ENCODE results near the gene MR1. TPM values are rescaled to one million over a fixed set of nuclear protein-coding genes. Genes with fewer than 3 reads are reported as not detected.

Gene MR1
- total RNA-seq, 1 experiment from 2014 or later: 33.4 TPM

- POLR2A ChIA-PET: interaction anchor here (0.7 to 3.3 kb wide), 6 partner anchors 11 to 83 kb away, joined by 3 to 34 read pairs (median 6); partner anchors contain the start of gene IER5
- Mint-ChIP-seq H3K4me3 (ENCODE audit: unreplicated experiment) (no peak overlapping the region), H3K36me3 (ENCODE audit: insufficient read depth, unreplicated experiment) (no peaks in the 10 kb centered on the region), H3K27me3 (ENCODE audit: insufficient read depth, unreplicated experiment) (no peaks in the 10 kb centered on the region), H3K4me1 (ENCODE audit: insufficient read depth, unreplicated experiment) (peaks cover 38% of the 10 kb centered on the region), H3K9me3 (ENCODE audit: unreplicated experiment) (no peaks in the 10 kb centered on the region), H3K27ac (ENCODE audit: low read depth, unreplicated experiment) (peak overlapping the region; percentile 74)
- intact Hi-C loops (cut with micrococcal nuclease): no loop called here
- no TSS peak for BruUV-seq (replicated peaks)
- DNase-seq (ENCODE audit: unreplicated experiment): no peak
- TF ChIP-seq CTCF (IDR thresholded peaks at IDR 0.05; ENCODE audit: unreplicated experiment): no peak
- CTCF ChIA-PET: interaction anchor here (0.8 to 1.5 kb wide), 5 partner anchors 10 to 213 kb away, joined by 3 to 5 read pairs (median 4); no protein-coding TSS in a partner anchor
Observed at GRCh38 chr1:181076852-181077251, 43.1 kb downstream of the MR1 start.

GRCh38 chr1:181077576-181078242 is 43.9 kb downstream of the MR1 start:
- TF ChIP-seq CTCF (IDR thresholded peaks at IDR 0.05; ENCODE audit: unreplicated experiment): no peak
- no peak for DNase-seq (ENCODE audit: unreplicated experiment)
- BruUV-seq (replicated peaks): TSS peak; percentile 97
- peak overlapping the region; percentile 2 for H3K4me3 Mint-ChIP-seq (ENCODE audit: unreplicated experiment)
- peaks cover 37% of the 10 kb centered on the region for H3K4me1 Mint-ChIP-seq (ENCODE audit: insufficient read depth, unreplicated experiment)
- no peaks in the 10 kb centered on the region for H3K9me3 Mint-ChIP-seq (ENCODE audit: unreplicated experiment)
- no peaks in the 10 kb centered on the region for H3K36me3 Mint-ChIP-seq (ENCODE audit: insufficient read depth, unreplicated experiment)
- ChIA-PET POLR2A (interaction anchor here (0.9 to 3.3 kb wide), 6 partner anchors 10 to 63 kb away, joined by 3 to 34 read pairs (median 3); partner anchors contain the start of gene IER5), CTCF (interaction anchor here (0.6 to 4.4 kb wide), 6 partner anchors 8 to 314 kb away, joined by 3 to 32 read pairs (median 3); no protein-coding TSS in a partner anchor)
- H3K27ac Mint-ChIP-seq (ENCODE audit: low read depth, unreplicated experiment): peak overlapping the region; percentile 74
- H3K27me3 Mint-ChIP-seq (ENCODE audit: insufficient read depth, unreplicated experiment): no peaks in the 10 kb centered on the region
- intact Hi-C loops (cut with micrococcal nuclease): no loop called here

- Mint-ChIP-seq H3K4me1 (ENCODE audit: insufficient read depth, unreplicated experiment) (peaks cover 25% of the 10 kb centered on the region), H3K9me3 (ENCODE audit: unreplicated experiment) (no peaks in the 10 kb centered on the region), H3K36me3 (ENCODE audit: insufficient read depth, unreplicated experiment) (no peaks in the 10 kb centered on the region), H3K4me3 (ENCODE audit: unreplicated experiment) (no peak overlapping the region), H3K27me3 (ENCODE audit: insufficient read depth, unreplicated experiment) (no peaks in the 10 kb centered on the region), H3K27ac (ENCODE audit: low read depth, unreplicated experiment) (peak overlapping the region; percentile 74)
- CTCF ChIA-PET: interaction anchor here (0.6 to 4.4 kb wide), 7 partner anchors 11 to 990 kb away, joined by 3 to 32 read pairs (median 3); no protein-coding TSS in a partner anchor
- intact Hi-C loops (cut with micrococcal nuclease): no loop called here
- POLR2A ChIA-PET: interaction anchor here (1.0 to 3.3 kb wide), 8 partner anchors 8 to 56 kb away, joined by 3 to 34 read pairs (median 4); partner anchors contain the start of genes IER5, MR1 and STX6
- no peak for DNase-seq (ENCODE audit: unreplicated experiment)
- BruUV-seq (replicated peaks): no TSS peak
- TF ChIP-seq CTCF (IDR thresholded peaks at IDR 0.05; ENCODE audit: unreplicated experiment): no peak
Observed at GRCh38 chr1:181079382-181079781, 45.6 kb downstream of the MR1 start.

GRCh38 chr1:181079920-181080319 is 46.1 kb downstream of the MR1 start:
- Mint-ChIP-seq H3K36me3 (ENCODE audit: insufficient read depth, unreplicated experiment) (no peaks in the 10 kb centered on the region), H3K9me3 (ENCODE audit: unreplicated experiment) (no peaks in the 10 kb centered on the region), H3K4me3 (ENCODE audit: unreplicated experiment) (no peak overlapping the region), H3K27ac (ENCODE audit: low read depth, unreplicated experiment) (no peak overlapping the region), H3K4me1 (ENCODE audit: insufficient read depth, unreplicated experiment) (peaks cover 25% of the 10 kb centered on the region), H3K27me3 (ENCODE audit: insufficient read depth, unreplicated experiment) (no peaks in the 10 kb centered on the region)
- DNase-seq (ENCODE audit: unreplicated experiment): no peak
- no peak for TF ChIP-seq CTCF (IDR thresholded peaks at IDR 0.05; ENCODE audit: unreplicated experiment)
- ChIA-PET CTCF (interaction anchor here (0.5 to 4.4 kb wide), 7 partner anchors 11 to 105 kb away, joined by 3 to 32 read pairs (median 3); no protein-coding TSS in a partner anchor), POLR2A (interaction anchor here (0.6 to 3.3 kb wide), 9 partner anchors 8 to 579 kb away, joined by 3 to 34 read pairs (median 4); partner anchors contain the start of genes IER5 and STX6)
- BruUV-seq (replicated peaks): no TSS peak
- intact Hi-C loops (cut with micrococcal nuclease): no loop called here

All from MCF 10A (cell line).